ENCODE measurements around the gene MTFR1L. TPM values are rescaled to one million over a fixed set of nuclear protein-coding genes. Genes with fewer than 3 reads are reported as not detected.
A peak's percentile ranks its signal among the peaks of the same experiment; 100 is the strongest.

Gene MTFR1L
- 20.9 TPM for total RNA-seq

DNA sequence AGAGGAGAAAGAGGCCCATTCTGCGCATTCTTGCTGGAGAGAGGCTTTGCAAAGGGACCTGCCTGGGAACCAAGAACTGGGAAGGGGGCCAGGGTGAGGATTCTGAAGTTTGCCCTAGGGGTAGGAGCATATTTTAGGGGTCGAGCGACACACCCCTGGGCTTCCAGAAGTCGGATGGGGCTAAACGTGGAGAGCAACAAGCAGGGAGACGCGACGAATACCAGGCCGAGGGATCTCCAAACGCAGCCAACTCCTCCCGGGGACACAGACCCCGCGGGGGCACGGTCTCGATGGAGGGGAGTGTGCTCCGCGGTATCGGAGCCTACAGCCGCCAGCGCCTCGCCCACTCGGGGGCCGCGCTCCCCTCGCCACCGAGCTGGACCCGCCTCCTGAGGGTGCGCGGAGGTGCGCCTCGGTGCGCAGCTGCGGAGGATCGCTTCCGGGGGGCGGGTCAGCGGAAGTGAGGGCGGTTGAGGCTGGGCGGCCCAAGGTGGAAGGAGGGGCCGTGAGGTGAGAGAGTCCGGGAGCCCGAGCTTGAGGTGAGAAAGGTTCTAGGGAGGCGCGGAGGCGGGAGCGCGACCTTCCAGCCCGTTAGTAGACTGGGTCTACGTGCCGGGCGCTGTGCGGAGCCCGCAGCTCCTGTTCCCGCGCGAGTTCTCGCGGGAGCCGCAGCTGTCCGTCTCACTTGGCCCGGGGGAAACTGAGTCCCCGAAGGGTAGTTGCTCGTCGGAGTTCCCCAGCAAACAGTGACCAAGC lies at the start of gene MTFR1L:
MTFR1L (plus strand) TSS at position 464 of the 756 bp plus-strand sequence. CDS start 3,151 bp downstream, outside the sequence.
- Histone ChIP-seq H3K27ac (peak within 1 kb of the TSS; percentile 89), H3K36me3 (peaks cover 15 to 18% of the 10 kb centered on the region in 2 donors), H3K27me3 (no peaks in the 10 kb centered on the region), H3K4me1 (peaks cover 10 to 22% of the 10 kb centered on the region in 2 donors), H3K9me3 (no peaks in the 10 kb centered on the region), H3K4me3 (peak within 1 kb of the TSS; percentile 69 to 91)
- TF ChIP-seq, protein P1, sequence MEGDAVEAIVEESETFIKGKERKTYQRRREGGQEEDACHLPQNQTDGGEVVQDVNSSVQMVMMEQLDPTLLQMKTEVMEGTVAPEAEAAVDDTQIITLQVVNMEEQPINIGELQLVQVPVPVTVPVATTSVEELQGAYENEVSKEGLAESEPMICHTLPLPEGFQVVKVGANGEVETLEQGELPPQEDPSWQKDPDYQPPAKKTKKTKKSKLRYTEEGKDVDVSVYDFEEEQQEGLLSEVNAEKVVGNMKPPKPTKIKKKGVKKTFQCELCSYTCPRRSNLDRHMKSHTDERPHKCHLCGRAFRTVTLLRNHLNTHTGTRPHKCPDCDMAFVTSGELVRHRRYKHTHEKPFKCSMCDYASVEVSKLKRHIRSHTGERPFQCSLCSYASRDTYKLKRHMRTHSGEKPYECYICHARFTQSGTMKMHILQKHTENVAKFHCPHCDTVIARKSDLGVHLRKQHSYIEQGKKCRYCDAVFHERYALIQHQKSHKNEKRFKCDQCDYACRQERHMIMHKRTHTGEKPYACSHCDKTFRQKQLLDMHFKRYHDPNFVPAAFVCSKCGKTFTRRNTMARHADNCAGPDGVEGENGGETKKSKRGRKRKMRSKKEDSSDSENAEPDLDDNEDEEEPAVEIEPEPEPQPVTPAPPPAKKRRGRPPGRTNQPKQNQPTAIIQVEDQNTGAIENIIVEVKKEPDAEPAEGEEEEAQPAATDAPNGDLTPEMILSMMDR (IDR thresholded peaks at IDR 0.05) = no peak
- intact Hi-C loops (cut with DNase I) = loop anchor here (2.0 kb wide), 1 partner anchor 179 kb away; the partner anchor contains the start of gene PAFAH2
- DNase-seq (ENCODE audit: low spot score in 2 of 2) = peak in 1 of 2 donors; percentile 93

DNA sequence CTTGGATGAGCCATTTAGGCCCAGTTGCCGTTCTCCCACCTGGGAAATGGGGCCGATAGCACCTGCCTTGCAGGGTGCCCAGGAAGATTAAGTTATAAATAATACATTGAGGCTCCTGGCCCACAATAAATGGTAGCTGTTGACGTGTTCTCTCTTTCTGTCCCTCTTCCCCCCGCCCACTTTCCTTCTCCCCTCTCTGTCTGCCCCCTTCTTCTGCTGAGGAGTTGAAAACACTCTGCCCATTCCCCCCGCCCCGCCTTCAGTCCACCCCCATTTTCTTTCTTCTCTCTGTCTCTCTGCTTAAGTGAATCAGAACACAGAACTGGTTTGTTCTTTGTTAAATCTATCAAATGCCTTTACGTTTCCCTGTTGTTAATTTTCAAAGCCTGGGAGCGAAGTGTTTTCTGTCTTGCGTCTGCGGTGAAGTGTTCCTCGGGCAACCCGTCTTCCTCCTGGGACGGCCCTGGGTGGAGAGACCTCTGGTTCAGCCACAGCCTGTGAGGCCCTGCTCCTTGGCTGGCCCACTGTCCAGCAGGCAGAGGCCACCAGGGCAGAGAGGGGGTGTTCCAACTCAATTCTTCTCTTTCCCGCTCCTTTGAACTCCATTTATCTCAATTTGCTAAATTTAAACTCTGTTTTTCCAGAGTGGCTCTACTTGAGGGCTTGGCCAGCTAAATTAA lies 49.1 kb upstream of the MTFR1L start:
- Histone ChIP-seq H3K4me3 (no peak overlapping the region), H3K27me3 (no peaks in the 10 kb centered on the region), H3K4me1 (peaks cover 3 to 5% of the 10 kb centered on the region in 2 donors), H3K36me3 (peaks cover 0 to 5% of the 10 kb centered on the region in 2 donors), H3K9me3 (no peaks in the 10 kb centered on the region), H3K27ac (no peak overlapping the region)
- intact Hi-C loops (cut with DNase I) = no loop called here
- DNase-seq (ENCODE audit: low spot score in 2 of 2) = no peak
- TF ChIP-seq, protein P1 (IDR thresholded peaks at IDR 0.05) = no peak

DNA sequence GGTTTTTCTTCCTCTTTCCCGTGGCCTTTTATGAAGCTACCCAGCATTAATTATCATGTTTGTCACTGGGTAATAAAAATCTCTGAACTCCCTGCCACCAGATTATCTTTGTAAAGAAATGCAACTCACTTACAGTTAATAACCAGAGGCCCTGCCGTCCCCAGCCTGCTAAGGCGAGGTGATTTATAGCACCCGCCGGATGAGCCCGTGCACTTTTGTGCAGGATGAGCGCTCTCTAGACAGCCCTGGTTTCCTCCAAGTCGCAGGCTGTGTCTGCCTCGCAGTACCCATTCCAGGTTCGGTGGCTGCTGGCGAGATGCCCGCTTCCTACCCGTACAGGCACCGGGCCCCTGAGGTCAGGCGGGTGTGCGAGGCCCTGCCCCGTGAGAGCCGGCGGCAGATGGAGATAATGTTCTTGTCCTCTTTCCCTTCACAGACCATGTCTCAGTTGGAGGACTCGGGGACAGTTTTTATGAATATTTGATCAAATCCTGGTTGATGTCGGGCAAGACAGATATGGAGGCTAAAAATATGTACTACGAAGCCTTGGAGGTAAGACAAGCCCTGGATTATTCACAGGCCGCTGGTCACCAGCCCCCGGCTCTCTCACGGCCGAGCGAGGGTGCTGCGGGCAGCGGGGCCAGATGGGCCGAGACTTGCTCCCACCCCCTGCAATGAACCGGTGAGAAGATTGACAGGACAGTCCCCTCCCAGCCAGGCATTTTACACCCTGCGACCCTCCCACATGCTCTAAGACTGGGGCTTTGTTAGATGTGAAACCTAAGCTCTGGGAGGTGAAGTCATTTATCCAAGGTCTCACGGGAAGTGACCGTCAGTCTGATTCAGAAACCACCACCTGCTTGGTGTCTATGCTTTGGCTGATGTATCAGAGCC lies 48.3 kb upstream of the MTFR1L start:
- Histone ChIP-seq H3K27me3 (no peaks in the 10 kb centered on the region), H3K4me1 (peaks cover 3 to 4% of the 10 kb centered on the region in 2 donors), H3K9me3 (no peaks in the 10 kb centered on the region), H3K4me3 (no peak overlapping the region), H3K27ac (no peak overlapping the region), H3K36me3 (peaks cover 0 to 5% of the 10 kb centered on the region in 2 donors)
- no peak for DNase-seq (ENCODE audit: low spot score in 2 of 2)
- intact Hi-C loops (cut with DNase I) = no loop called here
- TF ChIP-seq, protein P1 (IDR thresholded peaks at IDR 0.05) = no peak

DNA sequence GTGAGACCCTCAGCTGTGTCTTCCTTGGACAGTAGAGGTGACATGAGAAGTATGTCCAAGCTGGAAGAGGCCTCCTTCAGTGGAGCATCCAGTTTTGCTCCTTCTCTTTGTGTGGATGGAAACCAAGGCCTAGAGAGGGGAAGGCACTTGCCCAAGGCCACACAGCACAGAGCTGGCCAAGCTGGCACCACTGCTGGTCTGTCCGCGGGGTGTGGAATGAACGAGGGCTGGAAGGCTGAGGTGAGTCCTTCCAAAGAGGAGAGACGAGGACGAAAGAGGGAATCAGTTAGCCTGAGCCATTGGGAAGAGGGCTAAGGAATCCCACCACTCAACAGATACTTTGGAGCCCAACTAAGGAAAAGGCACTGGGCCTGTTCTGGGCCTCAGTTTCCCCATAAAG lies 47.6 kb upstream of the MTFR1L start:
- no peak for DNase-seq (ENCODE audit: low spot score in 2 of 2)
- TF ChIP-seq, protein P1 (IDR thresholded peaks at IDR 0.05) = no peak
- Histone ChIP-seq H3K36me3 (peaks cover 0 to 5% of the 10 kb centered on the region in 2 donors), H3K9me3 (no peaks in the 10 kb centered on the region), H3K4me1 (no peaks in the 10 kb centered on the region), H3K27ac (no peak overlapping the region), H3K4me3 (no peak overlapping the region), H3K27me3 (no peaks in the 10 kb centered on the region)
- intact Hi-C loops (cut with DNase I) = no loop called here

DNA sequence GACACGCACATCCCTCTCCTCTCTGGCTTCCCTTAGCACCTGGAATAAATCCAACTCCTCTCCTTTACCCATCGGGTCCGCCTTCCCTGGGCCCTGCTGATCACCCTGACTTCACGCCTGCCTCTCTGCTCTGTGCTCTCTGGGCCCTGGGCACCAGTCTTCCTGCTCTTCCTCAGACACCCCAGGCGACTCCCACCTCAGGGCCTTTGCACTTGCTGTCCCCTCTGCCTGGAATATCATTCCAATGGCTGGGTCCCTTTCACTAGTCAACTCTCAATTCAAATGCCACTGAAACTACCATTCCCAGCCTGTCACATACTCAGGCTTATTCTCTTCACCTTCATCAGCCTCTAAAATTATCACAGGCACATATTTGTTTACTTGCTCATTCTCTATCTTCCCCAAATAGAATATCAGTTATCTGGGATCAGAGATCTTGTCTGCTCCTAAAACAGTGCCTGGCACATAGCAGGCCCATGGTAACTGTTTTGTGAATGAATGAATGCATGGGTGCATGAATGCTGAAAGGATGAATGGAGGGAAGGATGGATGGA lies 47.0 kb upstream of the MTFR1L start:
- no peak for DNase-seq (ENCODE audit: low spot score in 2 of 2)
- Histone ChIP-seq H3K27me3 (no peaks in the 10 kb centered on the region), H3K27ac (no peak overlapping the region), H3K4me3 (no peak overlapping the region), H3K36me3 (peaks cover 0 to 7% of the 10 kb centered on the region in 2 donors), H3K9me3 (no peaks in the 10 kb centered on the region), H3K4me1 (no peaks in the 10 kb centered on the region)
- TF ChIP-seq, protein P1 (IDR thresholded peaks at IDR 0.05) = no peak
- intact Hi-C loops (cut with DNase I) = no loop called here

All from ascending aorta (tissue), 2 donors.